DMS79 (cell line): ENCODE data around the gene RRP15.
"Not testable (repeated sequence)": the region's sequence is repeated elsewhere in the genome, so short reads cannot be mapped to it uniquely, and the experiment has no call there.

Experiments
- DNase-seq: peaks from one replicate; lab custom pipeline; 2025; lab: John Stamatoyannopoulos, UW

The RRP15 gene

GRCh38 chr1:218297461-218297860 lies 12.4 kb downstream of the RRP15 start:
- DNase-seq: no peak

- DNase-seq: no peak
Measured at GRCh38 chr1:218297867-218298266, 12.8 kb downstream of the RRP15 start.

- DNase-seq: no peak
Measured at GRCh38 chr1:218298398-218298797, 13.3 kb downstream of the RRP15 start.

GRCh38 chr1:218299416-218299815 lies 14.3 kb downstream of the RRP15 start:
- DNase-seq: no peak

GRCh38 chr1:218301217-218301616 lies 16.1 kb downstream of the RRP15 start:
- DNase-seq: no peak

GRCh38 chr1:218302155-218302554 lies 17.1 kb downstream of the RRP15 start:
- no peak for DNase-seq

- DNase-seq: no peak
Measured at GRCh38 chr1:218303176-218303879, 18.2 kb downstream of the RRP15 start.

- DNase-seq: peak; percentile 85
Measured at GRCh38 chr1:218304281-218305039, 19.4 kb downstream of the RRP15 start.

- DNase-seq: no peak
Measured at GRCh38 chr1:218305472-218306064, 20.5 kb downstream of the RRP15 start.

GRCh38 chr1:218312509-218312908 lies 27.4 kb downstream of the RRP15 start:
- DNase-seq: no peak

- no peak for DNase-seq
Measured at GRCh38 chr1:218314316-218314715, 29.2 kb downstream of the RRP15 start.

- no peak for DNase-seq
Measured at GRCh38 chr1:218315638-218316037, 30.5 kb downstream of the RRP15 start.

- no peak for DNase-seq
Measured at GRCh38 chr1:218317061-218317460, 32.0 kb downstream of the RRP15 start.

- DNase-seq: not testable (repeated sequence)
Measured at GRCh38 chr1:218320182-218320581, 35.1 kb downstream of the RRP15 start.

- no peak for DNase-seq
Measured at GRCh38 chr1:218322762-218323161, 37.7 kb downstream of the RRP15 start.

- no peak for DNase-seq
Measured at GRCh38 chr1:218323568-218324225, 38.6 kb downstream of the RRP15 start.

GRCh38 chr1:218324226-218324580 lies 39.1 kb downstream of the RRP15 start:
- DNase-seq: no peak

GRCh38 chr1:218328769-218329168 lies 43.7 kb downstream of the RRP15 start:
- DNase-seq: no peak

- no peak for DNase-seq
Measured at GRCh38 chr1:218330043-218330623, 45.0 kb downstream of the RRP15 start.

GRCh38 chr1:218332416-218332815 lies 47.3 kb downstream of the RRP15 start:
- DNase-seq: no peak

- no peak for DNase-seq
Measured at GRCh38 chr1:218336328-218336727, 51.2 kb downstream of the RRP15 start.

GRCh38 chr1:218339267-218339831 lies 54.3 kb downstream of the RRP15 start:
- DNase-seq: no peak
